ENCODE results near the gene HEXD.

HEXD gene

DNA sequence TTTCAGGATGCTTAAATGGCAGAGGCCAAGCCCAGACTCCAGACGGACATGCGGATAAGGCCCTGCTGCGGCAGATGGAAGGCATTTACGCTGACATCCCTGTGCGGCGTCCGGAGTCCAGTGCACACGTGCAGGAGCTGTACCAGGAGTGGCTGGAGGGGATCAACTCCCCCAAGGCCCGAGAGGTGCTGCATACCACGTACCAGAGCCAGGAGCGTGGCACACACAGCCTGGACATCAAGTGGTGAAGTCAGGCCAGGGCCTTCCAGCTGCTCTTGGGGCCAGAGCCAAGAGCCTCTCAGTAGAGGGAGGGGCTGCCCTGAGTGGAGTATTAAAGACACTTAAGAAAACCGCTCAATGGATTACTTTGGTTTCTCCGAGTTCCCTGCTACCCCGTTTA, 69.8 kb downstream of the HEXD start:
- TF ChIP-seq, protein P1, sequence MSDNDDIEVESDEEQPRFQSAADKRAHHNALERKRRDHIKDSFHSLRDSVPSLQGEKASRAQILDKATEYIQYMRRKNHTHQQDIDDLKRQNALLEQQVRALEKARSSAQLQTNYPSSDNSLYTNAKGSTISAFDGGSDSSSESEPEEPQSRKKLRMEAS (IDR thresholded peaks at IDR 0.05), result no peak
- no peak for TF ChIP-seq RAD21 (IDR thresholded peaks at IDR 0.05; ENCODE audit: low read depth)
- no peak for TF ChIP-seq CEBPB (IDR thresholded peaks at IDR 0.05)
- no peak for TF ChIP-seq TEAD4 (IDR thresholded peaks at IDR 0.05)
- no peak for TF ChIP-seq YY1 (IDR thresholded peaks at IDR 0.05; ENCODE audit: low read depth)
- TF ChIP-seq CREB1 (IDR thresholded peaks at IDR 0.05; ENCODE audit: low read depth), result no peak
- no peak for TF ChIP-seq FOXM1 (IDR thresholded peaks at IDR 0.05; ENCODE audit: borderline replicate concordance, low read depth)
- TF ChIP-seq, protein P2, sequence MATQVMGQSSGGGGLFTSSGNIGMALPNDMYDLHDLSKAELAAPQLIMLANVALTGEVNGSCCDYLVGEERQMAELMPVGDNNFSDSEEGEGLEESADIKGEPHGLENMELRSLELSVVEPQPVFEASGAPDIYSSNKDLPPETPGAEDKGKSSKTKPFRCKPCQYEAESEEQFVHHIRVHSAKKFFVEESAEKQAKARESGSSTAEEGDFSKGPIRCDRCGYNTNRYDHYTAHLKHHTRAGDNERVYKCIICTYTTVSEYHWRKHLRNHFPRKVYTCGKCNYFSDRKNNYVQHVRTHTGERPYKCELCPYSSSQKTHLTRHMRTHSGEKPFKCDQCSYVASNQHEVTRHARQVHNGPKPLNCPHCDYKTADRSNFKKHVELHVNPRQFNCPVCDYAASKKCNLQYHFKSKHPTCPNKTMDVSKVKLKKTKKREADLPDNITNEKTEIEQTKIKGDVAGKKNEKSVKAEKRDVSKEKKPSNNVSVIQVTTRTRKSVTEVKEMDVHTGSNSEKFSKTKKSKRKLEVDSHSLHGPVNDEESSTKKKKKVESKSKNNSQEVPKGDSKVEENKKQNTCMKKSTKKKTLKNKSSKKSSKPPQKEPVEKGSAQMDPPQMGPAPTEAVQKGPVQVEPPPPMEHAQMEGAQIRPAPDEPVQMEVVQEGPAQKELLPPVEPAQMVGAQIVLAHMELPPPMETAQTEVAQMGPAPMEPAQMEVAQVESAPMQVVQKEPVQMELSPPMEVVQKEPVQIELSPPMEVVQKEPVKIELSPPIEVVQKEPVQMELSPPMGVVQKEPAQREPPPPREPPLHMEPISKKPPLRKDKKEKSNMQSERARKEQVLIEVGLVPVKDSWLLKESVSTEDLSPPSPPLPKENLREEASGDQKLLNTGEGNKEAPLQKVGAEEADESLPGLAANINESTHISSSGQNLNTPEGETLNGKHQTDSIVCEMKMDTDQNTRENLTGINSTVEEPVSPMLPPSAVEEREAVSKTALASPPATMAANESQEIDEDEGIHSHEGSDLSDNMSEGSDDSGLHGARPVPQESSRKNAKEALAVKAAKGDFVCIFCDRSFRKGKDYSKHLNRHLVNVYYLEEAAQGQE (IDR thresholded peaks at IDR 0.05; ENCODE audit: low read depth), result no peak
- no peak for TF ChIP-seq EP300 (IDR thresholded peaks at IDR 0.05; ENCODE audit: borderline replicate concordance)
- no peak for TF ChIP-seq TAF1 (IDR thresholded peaks at IDR 0.05; ENCODE audit: low read depth)
- TF ChIP-seq TCF12 (IDR thresholded peaks at IDR 0.05; ENCODE audit: low read depth), result no peak
- TF ChIP-seq, protein P3, sequence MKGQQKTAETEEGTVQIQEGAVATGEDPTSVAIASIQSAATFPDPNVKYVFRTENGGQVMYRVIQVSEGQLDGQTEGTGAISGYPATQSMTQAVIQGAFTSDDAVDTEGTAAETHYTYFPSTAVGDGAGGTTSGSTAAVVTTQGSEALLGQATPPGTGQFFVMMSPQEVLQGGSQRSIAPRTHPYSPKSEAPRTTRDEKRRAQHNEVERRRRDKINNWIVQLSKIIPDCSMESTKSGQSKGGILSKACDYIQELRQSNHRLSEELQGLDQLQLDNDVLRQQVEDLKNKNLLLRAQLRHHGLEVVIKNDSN (IDR thresholded peaks at IDR 0.05), result no peak
- no peak for TF ChIP-seq NFIC (IDR thresholded peaks at IDR 0.05)

DNA sequence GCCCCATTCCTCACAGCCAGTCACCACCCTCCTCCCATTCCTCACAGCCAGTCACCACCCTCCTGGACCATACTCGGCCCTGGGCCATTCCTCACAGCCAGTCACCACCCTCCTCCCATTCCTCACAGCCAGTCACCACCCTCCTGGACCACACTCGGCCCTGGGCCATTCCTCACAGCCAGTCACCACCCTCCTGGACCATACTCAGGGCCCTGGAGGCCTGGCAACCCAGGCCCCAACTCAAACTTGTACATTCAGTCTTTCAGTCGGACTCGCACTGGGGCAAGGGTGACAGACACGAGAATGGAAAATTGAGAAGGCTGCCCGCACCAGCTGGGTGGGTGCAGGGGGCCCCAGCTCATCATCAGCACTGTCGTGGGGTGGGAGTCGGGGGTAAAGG, 71.0 kb downstream of the HEXD start:
- TF ChIP-seq CREB1 (IDR thresholded peaks at IDR 0.05; ENCODE audit: low read depth), result no peak
- TF ChIP-seq, protein P1 (IDR thresholded peaks at IDR 0.05), result no peak
- no peak for TF ChIP-seq TCF12 (IDR thresholded peaks at IDR 0.05; ENCODE audit: low read depth)
- no peak for TF ChIP-seq TAF1 (IDR thresholded peaks at IDR 0.05; ENCODE audit: low read depth)
- TF ChIP-seq, protein P2 (IDR thresholded peaks at IDR 0.05; ENCODE audit: low read depth), result no peak
- TF ChIP-seq EP300 (IDR thresholded peaks at IDR 0.05; ENCODE audit: borderline replicate concordance), result no peak
- TF ChIP-seq RAD21 (IDR thresholded peaks at IDR 0.05; ENCODE audit: low read depth), result no peak
- no peak for TF ChIP-seq NFIC (IDR thresholded peaks at IDR 0.05)
- TF ChIP-seq YY1 (IDR thresholded peaks at IDR 0.05; ENCODE audit: low read depth), result no peak
- TF ChIP-seq FOXM1 (IDR thresholded peaks at IDR 0.05; ENCODE audit: borderline replicate concordance, low read depth), result no peak
- TF ChIP-seq EGR1 (IDR thresholded peaks at IDR 0.05), result no peak
- no peak for TF ChIP-seq TEAD4 (IDR thresholded peaks at IDR 0.05)
- no peak for TF ChIP-seq ZBTB7A (IDR thresholded peaks at IDR 0.05; ENCODE audit: low read depth)
- TF ChIP-seq CEBPB (IDR thresholded peaks at IDR 0.05), result no peak

DNA sequence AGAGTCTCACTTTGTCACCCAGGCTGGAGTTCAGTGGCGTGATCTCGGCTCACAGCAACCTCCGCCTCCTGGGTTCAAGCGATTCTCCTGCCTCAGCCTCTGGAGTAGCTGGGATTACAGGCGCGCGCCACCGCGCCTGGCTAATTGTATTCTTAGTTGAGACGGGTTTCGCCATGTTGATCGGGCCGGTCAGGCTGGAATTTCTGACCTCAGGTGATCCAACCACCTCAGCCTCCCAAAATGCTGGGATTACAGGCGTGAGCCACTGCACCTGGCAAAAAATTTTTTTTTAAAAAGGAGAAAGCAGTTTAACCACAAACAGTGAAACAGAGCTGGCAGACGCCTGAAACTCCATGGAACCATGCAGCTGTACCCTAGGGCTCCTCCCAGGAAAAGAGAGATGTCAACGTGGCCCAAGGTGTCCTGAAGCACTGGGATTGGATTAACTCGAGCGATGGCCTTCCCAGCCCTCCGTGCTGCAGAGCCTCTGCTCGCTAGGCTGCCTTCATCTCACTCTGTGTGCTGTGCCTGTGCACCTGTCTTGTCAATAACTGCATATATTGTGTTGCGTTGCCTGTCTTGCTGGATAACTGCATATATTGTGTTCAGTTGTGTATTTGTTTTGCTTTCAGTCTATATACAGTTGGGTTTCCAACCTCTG, 71.8 kb downstream of the HEXD start:
- TF ChIP-seq, protein P2 (IDR thresholded peaks at IDR 0.05; ENCODE audit: low read depth), result no peak
- TF ChIP-seq EP300 (IDR thresholded peaks at IDR 0.05; ENCODE audit: borderline replicate concordance) (no peak), FOXM1 (IDR thresholded peaks at IDR 0.05; ENCODE audit: borderline replicate concordance, low read depth) (no peak), TAF1 (IDR thresholded peaks at IDR 0.05; ENCODE audit: low read depth) (no peak), NFIC (IDR thresholded peaks at IDR 0.05) (no peak), YY1 (IDR thresholded peaks at IDR 0.05; ENCODE audit: low read depth) (no peak), EGR1 (IDR thresholded peaks at IDR 0.05) (no peak), CREB1 (IDR thresholded peaks at IDR 0.05; ENCODE audit: low read depth) (no peak), CEBPB (IDR thresholded peaks at IDR 0.05) (no peak), RAD21 (IDR thresholded peaks at IDR 0.05; ENCODE audit: low read depth) (no peak), TCF12 (IDR thresholded peaks at IDR 0.05; ENCODE audit: low read depth) (no peak), TEAD4 (IDR thresholded peaks at IDR 0.05) (no peak), ZBTB7A (IDR thresholded peaks at IDR 0.05; ENCODE audit: low read depth) (no peak)
- TF ChIP-seq, protein P3 (IDR thresholded peaks at IDR 0.05), result no peak
- TF ChIP-seq, protein P1 (IDR thresholded peaks at IDR 0.05), result no peak
